GM18502 (cell line): ENCODE measurements around the gene MID1IP1.

Source experiments
- ATAC-seq: cut with Tn5 transposase; IDR thresholded peaks from one replicate; pipeline ENCODE4 v1.9.1; 2021; ENCODE audit warnings: mild to moderate bottlenecking; ENCODE audit not compliant: unreplicated experiment, poor library complexity

MID1IP1 gene

GRCh38 chrX:38800981-38801845 is at the start of gene MID1IP1:
MID1IP1 (plus strand) TSS chrX:38801459; CDS start chrX:38804947, 3,488 bp downstream.
- peak; percentile 69 for ATAC-seq

- ATAC-seq = no peak
Measured at GRCh38 chrX:38754102-38754790, 47.0 kb upstream of the MID1IP1 start.

GRCh38 chrX:38754818-38755718 is 46.2 kb upstream of the MID1IP1 start:
- no peak for ATAC-seq

GRCh38 chrX:38760883-38761282 is 40.4 kb upstream of the MID1IP1 start:
- no peak for ATAC-seq

GRCh38 chrX:38768079-38768478 is 33.2 kb upstream of the MID1IP1 start:
- ATAC-seq = no peak

- no peak for ATAC-seq
Measured at GRCh38 chrX:38770152-38770551, 31.1 kb upstream of the MID1IP1 start.

- ATAC-seq = no peak
Measured at GRCh38 chrX:38774249-38774648, 27.0 kb upstream of the MID1IP1 start.

- no peak for ATAC-seq
Measured at GRCh38 chrX:38796946-38797345, 4.3 kb upstream of the MID1IP1 start.

GRCh38 chrX:38798956-38799355 is 2.3 kb upstream of the MID1IP1 start:
- no peak for ATAC-seq

GRCh38 chrX:38799995-38800580 is 1.2 kb upstream of the MID1IP1 start:
- no peak for ATAC-seq

GRCh38 chrX:38803243-38803587 is 2.0 kb downstream of the MID1IP1 start:
- no peak for ATAC-seq

- peak; percentile 60 for ATAC-seq
Measured at GRCh38 chrX:38803588-38804431, 2.6 kb downstream of the MID1IP1 start.

- ATAC-seq = no peak
Measured at GRCh38 chrX:38804432-38804681, 3.1 kb downstream of the MID1IP1 start.

- no peak for ATAC-seq
Measured at GRCh38 chrX:38804682-38805431, 3.6 kb downstream of the MID1IP1 start.

- ATAC-seq = peak; percentile 25
Measured at GRCh38 chrX:38805432-38806389, 4.5 kb downstream of the MID1IP1 start.

GRCh38 chrX:38806875-38807621 is 5.8 kb downstream of the MID1IP1 start:
- ATAC-seq = no peak

- ATAC-seq = no peak
Measured at GRCh38 chrX:38807873-38808272, 6.6 kb downstream of the MID1IP1 start.
